ENCODE results near the gene SNRPA. TPM values are rescaled to one million over a fixed set of nuclear protein-coding genes. Genes with fewer than 3 reads are reported as not detected.
A peak's percentile ranks its signal among the peaks of the same experiment; 100 is the strongest.

Gene SNRPA
- total and polyA plus RNA-seq, 2 of the 8 experiments (the other 6 are each of a cell fraction or from before 2014, with no cell fraction given): 201 to 202 TPM

DNA sequence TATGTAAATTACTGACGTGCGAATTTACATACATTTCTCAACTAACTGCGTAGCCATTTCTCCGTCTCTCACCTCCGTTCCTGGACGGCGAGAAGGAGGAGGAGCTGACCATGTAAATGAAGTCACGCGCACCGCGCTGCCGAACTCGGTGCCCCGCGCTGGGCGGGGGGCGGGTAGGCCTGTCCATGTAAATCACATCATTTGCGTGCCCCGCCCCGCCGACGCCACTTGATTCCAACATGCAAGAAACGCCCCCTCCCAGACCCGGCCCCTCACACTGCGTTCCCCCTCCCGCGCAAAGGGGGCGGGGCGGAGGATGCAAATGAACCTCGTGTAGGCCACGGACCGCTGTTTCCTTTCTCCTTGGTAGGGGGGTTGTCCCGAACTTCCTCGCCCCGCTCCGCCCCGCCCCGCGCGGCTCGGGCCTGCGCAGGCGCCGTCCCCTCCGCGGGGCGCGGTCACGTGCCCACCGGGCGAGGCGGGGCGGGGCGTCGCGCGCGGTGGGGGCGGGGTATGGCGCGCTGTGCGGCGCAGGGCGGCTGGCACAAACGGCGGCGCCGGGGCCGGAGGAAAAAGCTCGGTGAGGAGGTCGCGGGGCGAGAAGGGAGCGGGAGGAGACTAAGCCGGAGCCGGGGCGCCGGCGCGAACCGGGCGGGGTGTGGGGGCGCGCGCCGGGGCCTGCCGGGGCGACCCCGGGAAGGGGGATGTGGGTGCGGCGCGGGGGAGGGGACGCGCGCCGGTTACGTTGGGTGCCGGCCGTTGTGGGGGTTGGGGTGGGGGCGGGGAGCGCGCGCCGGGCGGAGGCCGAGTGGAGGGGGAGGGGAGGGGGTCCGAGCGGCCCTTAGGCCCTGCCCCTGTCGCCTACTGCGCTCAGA lies 47.9 kb downstream of the SNRPA start, which contains the start of gene EGLN2 (continued):
- TF ChIP-seq, protein P1, sequence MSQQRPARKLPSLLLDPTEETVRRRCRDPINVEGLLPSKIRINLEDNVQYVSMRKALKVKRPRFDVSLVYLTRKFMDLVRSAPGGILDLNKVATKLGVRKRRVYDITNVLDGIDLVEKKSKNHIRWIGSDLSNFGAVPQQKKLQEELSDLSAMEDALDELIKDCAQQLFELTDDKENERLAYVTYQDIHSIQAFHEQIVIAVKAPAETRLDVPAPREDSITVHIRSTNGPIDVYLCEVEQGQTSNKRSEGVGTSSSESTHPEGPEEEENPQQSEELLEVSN (IDR thresholded peaks at IDR 0.05): no peak
- no peak for TF ChIP-seq JUN (IDR thresholded peaks at IDR 0.05; ENCODE audit: low read depth, low read length)
- no peak for TF ChIP-seq KDM1A (IDR thresholded peaks at IDR 0.05; ENCODE audit: borderline replicate concordance, low read length)
- TF ChIP-seq BRCA1 (IDR thresholded peaks at IDR 0.05; ENCODE audit: low read depth, low read length): no peak
- no peak for TF ChIP-seq BCL11A (IDR thresholded peaks at IDR 0.05; ENCODE audit: low read depth in 2 of 2, low read length in 2 of 2)
- TF ChIP-seq SRF (IDR thresholded peaks at IDR 0.05; ENCODE audit: low read depth, low read length): no peak
- 0 out of 2 replicates have a peak, but pooled peaks have one; percentile 32 for TF ChIP-seq CHD2 (IDR thresholded peaks at IDR 0.05; ENCODE audit: low read length)
- no peak for TF ChIP-seq ZNF274 (IDR thresholded peaks at IDR 0.05; ENCODE audit: borderline replicate concordance, extremely low read depth, low read length)
- peak; percentile 77 for TF ChIP-seq ASH2L (IDR thresholded peaks at IDR 0.05; ENCODE audit: low read length)
- no peak for TF ChIP-seq SAP30 (IDR thresholded peaks at IDR 0.05; ENCODE audit: insufficient read depth, insufficient replicate concordance, low read length)

Data from H1 (cell line).